GM19193 (cell line): ENCODE results near the gene PDIA6.

Experiments
- POLR2A ChIP-seq: IDR thresholded peaks from 4 replicates; pipeline ENCODE4 v1.6.1; 2011; ENCODE audit not compliant: insufficient read depth, insufficient read length; ENCODE audit errors: extremely low read depth

The PDIA6 gene

DNA sequence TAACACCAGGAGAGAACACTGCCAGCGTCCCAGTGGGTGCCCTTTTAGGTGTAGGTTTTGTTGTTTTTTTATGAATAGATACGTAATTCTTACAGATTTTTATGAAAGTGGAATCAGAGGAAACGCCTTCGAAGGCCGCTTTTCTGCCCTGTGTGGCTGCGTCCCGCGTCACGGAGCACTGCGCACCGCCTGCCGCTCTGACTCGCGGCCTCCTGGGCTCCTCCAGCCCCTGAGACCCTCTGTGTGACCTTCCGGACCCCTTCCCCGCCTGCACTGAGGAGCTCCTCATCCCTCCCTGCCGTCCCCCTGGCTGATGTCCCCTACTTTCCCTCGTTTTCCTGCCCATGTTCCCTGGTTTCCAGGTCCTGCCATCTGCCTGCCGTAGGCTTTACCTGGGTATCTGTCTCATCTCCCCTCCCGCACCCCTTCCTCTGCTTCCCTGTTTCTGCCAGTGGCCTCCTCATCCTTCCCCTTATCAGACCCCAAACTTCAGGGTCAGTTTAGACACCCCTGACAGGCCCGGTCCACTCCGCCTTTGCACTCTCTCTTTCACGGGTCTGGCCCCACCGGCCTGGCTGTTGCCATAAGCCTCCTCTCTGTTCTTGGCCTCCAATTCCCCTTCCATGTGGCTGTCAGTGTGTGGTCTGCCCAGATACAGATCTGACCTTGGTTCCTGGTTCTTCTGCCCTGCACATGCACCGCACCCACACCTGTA lies 32.7 kb downstream of the PDIA6 start:
- no peak for TF ChIP-seq POLR2A

DNA sequence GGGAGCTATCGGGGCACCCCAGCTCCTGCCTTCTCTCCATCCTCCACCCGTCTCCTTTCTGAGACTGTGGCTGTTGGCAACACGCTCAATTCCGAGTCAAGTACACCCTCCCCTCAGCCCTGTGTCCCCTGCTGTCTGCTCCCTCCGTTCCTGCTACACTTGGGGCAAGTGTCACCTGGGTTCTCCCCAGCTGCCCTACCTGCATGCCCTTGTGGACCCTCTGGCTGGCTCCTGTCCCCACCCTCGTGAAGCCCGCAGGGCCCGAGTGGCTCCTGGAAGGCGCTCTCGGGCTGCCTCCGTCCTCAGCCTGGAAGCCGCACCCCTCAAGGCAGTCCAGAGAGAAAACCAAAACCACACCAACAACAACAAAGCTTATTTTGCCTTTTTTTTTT lies 33.9 kb downstream of the PDIA6 start:
- TF ChIP-seq POLR2A: no peak

DNA sequence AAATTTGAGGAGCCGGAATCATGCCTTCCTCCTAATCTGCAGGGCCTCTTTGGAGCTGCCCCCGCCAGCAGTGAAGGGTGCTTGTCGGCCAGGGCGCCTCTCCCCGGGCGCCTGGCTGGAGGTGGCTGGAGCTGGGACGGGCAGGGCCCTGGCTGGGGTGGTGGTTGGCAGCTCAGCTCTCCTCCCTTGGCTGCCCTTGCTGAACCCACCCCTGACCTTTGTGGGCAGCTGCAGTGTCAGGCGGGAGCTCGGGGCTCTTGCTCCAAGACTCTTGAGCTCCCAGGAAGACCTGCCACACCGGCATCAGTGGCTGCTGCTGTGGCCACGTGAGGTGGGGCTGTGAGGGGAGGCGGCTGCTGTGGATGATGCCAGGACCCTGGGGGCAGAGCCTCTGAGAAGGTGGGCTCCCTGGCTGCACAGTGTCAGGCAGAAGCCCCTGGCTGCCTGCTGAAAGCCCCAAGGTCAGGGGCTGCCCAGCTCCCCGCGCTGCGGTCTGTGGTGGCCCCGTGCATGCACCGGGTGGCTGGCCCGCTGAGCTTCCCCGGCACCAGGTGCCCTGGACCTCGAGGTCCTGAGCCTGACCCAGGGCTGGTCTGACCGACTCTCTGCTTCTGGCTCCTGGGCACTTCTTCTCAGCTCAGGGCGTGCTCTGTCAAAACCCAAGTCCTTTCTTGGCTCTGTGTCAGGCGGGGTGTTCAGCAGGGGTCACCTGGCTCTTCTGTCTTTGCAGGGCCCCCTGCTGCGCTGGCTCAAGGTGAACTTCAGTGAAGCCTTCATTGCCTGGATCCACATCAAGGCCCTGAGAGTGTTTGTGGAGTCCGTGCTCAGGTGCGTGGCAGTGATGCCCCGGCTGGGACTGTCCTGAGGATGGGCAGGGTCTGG lies 34.5 kb downstream of the PDIA6 start:
- peak; percentile 17 for TF ChIP-seq POLR2A

DNA sequence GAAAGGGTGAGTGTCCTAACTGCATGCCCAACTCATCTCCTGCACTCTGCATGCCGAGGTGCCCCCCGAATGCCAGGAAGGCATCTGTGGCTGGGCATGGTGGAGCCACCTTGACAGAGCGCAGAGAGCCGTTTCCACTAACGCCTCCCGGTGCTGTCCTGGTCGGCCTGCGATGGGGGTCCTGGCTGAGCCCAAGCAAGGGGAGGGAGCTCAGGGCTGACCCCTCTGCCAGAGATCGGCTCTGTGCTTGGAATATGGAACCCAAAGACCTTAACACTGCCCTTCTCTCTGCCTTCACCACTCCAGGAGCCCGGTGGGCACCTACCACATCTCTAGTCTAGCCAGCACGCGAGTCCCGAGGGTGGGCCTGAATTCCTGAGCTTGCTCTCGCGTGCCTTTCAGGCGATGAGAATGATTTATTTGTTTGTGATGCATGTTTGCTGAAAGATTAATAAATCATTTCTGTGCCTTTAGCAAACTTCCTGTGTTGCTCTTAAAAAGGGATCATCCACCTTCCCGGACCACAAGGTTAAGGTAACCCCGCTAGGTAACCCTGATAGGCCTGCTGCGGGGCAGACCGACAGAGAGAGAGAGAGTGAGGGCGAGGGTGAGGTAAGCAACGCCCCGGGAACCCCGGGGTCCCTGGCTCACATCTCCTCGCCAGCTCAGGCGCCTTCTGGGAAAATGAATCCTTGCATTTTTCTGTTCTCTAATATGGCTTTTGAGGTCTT lies 35.3 kb downstream of the PDIA6 start:
- TF ChIP-seq POLR2A: no peak

DNA sequence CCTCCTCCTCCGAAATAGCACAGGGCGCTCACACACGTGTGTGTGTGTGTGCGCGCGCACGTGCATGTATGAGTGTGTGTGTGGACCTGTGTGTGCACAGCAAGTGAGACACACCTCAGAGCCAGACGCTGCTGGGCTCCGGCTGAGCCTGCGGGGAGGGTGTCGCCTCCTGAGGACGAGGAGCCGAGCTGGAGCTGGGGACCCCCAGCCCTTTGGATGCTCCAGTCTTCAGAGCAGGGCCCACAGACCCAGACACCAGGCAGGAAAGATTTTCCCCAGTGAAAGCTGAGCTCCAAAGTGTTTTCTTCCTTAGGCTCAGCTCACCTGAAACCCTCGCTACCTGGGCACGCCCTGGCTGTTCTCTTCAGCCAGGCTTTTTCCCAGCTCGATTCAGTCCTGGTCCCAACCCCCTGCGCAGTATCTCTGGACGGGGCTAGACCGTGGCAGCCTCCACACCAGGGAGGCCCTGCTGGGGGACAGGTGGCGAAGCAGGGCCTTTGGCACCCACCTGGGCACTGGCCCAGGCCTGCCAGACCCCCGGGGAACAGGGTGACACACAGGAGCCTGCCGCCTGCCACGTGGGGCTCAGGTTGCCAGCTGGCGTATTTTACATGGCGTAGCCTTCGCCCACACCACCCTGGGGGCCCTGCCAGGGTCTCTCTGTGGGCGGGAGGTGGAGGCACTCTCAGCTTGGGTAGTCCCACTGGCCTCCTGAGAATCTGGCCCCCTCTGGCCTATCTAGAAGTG lies 36.2 kb downstream of the PDIA6 start:
- TF ChIP-seq POLR2A: no peak

DNA sequence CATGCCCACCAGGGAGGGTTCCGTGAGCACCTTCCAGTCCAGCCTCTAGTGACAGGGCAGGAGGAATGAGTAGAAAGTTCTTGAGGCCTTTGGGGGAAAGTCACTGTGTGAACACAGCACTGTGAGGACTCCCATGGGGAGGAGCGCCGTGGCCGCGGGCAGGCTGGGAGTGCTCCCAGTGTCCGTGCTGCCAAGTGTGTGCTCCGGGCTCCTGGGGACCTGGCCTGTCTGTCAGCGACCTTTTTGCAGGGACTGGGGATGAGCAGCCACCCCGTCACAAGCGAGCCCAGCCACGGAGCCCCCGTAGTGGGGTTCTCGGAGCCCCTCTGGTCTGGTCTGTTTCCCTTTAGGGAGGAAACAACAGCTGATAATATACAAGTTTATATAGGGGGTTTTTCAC lies 36.8 kb downstream of the PDIA6 start:
- no peak for TF ChIP-seq POLR2A

DNA sequence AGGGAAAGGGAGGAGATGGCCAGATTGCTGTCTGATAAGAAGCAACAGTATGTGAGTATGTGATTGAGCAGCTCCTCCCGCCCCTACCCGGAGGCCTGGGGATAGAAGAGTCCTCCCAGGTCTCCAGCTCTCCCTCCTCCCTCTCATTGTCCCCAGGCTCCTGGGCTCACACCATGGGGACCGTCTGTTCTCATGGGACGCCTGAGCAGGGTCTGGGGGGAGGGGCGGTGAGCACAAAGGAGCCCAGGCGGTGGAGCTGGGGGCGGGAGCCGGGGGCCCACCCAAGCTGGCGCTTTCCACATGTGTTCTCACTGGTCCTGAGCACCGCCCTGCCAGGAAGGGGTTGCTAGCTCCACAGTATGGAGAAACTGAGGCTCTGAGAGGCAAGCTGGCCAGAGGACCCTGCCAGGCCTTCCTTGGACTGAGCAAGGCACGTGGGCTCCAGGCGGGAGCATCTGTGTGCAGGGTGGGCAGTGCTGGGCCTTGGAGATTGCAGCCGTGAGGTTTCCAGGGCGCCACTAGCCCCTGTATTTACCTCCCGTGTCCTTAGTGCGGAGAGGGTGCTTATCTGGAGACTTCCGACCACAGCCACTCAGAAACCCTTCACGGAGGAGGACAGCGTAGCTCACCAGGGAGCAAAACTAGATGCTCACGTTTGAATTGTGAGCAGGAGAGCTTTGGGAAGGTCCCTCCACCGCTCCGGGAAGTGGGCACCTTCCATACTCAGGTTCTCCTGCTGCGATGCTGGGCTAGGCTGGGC lies 37.4 kb downstream of the PDIA6 start:
- TF ChIP-seq POLR2A: no peak

DNA sequence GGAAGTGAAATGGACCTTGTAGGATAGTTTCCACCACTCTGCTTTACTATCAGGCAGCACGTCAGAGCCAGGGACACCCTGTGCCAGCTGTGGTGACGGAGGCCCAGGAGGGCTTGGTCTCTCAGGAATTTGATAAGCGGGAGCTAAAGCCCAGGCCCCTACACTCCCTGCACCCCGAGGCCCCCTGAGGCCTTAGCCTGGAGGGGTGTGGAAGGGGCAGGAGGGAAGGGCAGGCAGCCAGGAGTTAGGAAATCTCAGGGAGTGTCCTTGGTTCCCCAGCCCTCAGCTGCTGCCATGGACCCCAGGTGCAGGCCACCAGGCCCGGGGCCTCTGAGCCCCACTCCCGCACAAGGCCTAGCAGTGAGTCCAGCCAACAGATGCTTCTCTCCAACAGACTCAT lies 38.2 kb downstream of the PDIA6 start:
- TF ChIP-seq POLR2A: no peak

DNA sequence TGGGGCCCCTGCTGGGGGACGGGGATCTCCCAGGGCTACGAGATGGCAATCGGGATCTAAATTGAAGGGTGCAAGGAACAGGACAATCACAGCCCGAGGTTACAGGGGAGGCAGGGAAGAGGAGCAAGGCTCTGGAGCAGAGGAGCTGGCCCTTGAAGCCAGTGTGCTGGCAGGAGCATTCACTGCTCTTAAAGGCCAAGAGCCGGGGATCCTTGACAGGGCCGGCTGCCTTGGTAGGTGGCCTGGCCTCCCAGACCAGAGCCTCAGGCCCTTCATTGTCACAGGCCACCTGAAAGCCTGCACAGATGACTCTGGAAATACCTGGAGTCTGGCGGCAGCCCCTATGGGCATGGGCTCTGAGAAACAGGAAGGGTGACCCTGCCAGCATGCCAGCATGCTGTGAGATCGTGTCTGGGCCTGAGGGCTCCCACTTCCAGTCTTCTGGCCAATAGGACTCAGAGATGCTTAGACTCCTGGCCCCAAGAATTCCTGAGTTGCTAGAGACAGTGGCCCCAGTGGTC lies 38.7 kb downstream of the PDIA6 start:
- no peak for TF ChIP-seq POLR2A

DNA sequence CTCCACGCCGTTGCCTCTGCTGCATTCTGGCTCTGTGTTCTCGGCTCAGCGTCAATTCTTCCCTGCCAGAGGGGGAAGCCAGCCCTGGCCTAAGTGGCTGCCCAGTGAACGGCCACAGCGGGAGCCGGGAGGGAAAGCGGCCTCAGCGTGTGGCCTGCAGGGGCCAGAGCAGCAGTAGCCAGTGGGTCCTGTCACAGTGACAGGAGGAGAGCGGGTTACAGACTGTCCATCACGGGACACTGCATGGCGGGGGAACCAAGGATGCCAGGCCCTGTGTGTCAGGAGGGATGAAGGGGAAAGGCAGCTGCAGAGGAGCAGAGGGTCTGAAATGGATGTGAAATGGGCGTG lies 39.7 kb downstream of the PDIA6 start:
- no peak for TF ChIP-seq POLR2A

DNA sequence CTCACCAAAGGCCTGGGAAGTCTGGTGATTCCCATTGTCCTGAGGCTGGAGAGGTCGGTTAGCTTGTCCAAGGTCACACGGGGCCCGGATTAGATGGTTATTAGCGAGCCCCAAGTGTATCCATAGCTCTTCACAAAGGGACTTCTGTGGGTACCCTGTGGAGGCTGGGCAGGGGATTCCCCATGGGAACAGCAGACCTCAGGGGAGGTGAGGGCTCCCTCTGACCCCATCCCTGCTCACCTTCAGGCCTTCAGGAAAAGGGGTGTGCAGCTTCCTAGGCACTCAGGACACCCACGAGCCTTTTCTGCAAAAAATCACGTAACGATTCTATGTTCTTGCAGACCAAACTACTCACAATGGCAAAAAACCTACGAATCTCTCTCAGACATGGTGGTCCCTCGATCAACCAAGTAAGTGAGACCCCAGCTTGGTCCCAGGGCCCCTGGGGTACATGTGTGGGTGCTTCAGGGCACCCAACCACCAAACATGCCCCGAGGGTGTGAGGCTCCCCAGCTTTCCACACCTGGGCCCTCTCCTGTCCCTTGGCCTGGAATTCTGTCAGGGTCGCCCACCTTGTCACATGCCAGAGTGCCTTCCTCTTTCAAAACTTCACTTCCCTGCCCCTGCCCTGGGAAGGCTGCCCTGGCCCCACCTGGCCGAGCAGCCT lies 40.3 kb downstream of the PDIA6 start:
- TF ChIP-seq POLR2A: no peak

DNA sequence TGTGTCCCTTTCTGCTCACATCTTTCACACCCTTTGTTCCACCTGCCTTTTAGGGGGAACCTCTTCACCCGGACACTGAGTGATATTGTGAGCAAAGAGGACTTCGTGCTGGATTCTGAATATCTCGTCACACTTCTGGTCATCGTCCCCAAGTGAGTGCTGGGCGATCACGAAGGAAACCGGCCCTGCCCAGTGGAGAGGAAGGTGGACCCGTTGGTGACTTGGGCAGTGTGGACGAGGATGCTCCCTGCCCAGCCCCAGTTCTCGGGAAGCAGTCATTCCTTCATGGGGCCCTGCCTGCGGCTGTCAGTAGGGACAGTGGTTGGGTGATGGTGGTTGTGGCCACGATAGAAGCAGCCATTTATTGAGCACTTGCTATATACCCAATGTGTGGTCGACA lies 40.8 kb downstream of the PDIA6 start:
- TF ChIP-seq POLR2A: no peak

DNA sequence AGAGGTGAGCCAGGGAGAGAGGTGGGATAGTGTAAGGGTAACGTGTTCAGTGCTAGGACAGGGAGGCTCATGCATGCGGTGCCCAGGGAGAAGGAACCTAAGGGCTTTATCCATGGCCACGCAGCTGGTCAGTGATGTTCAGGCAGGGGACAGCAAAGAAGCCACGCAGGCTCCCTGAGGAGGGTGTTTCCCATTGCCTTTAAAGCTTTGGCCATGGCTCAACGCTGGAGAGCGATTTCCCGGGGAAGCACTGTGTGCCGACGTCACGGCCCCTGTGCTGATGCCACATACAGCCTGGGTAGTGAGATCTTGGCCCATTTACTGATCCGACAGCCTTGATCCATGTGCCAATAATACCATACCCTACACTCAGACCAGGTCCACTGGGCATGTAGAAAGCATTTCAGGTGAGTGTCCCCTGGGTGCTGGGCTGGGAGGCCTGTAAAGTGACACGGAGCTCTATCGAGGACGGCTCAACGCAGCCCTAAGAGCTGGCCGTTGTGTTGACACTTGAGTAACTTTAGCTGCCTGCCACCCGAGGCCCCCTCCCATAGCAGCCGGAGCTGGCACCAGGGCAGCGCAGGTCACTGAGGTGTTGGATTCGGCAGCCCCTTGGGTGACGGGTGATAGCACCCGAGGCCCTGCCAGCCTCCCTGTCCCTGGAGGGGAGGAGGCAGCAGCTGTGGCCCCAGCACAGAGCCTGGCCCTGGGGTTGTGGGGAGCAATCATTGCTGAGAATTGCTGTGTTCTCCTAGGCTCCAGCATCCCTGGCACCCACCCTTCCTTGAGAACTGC lies 41.4 kb downstream of the PDIA6 start:
- no peak for TF ChIP-seq POLR2A
